Kidney (tissue), 14 donors: Measurements from ENCODE around the gene LIPC. TPM values are rescaled to one million over a fixed set of nuclear protein-coding genes. Genes with fewer than 3 reads are reported as not detected.
"Not testable (repeated sequence)": the region's sequence is repeated elsewhere in the genome, so short reads cannot be mapped to it uniquely, and the experiment has no call there.

ENCODE experiments used
- DNase-seq, 5 donors: peaks; one replicate each; pipeline ENCODE4 v3.0.0-alpha.2; 2013 to 2020
- FAIRE-seq: peaks from 2 replicates; lab custom pipeline; 2012; peaks lifted over from hg19 to GRCh38; lab: Jason Lieb, UNC
- H3K27ac ChIP-seq, 2 donors: one replicate each; pipeline ENCODE4 v1.7.0; 2013; ENCODE audit warnings: low read depth in 2 of 2, low read length in 2 of 2, inconsistent platforms in 1 of 2
- H3K27me3 ChIP-seq: one replicate; pipeline ENCODE4 v1.7.1; 2013; ENCODE audit warnings: low read length, inconsistent platforms; ENCODE audit not compliant: control insufficient read depth, insufficient read depth
- H3K36me3 ChIP-seq, 3 donors: one replicate each; pipeline versions ENCODE4 v1.7.0 to v1.7.1; 2013; ENCODE audit warnings: low read length in 3 of 3, control low read depth in 1 of 3, inconsistent platforms in 1 of 3; ENCODE audit not compliant: insufficient read depth in 3 of 3, control insufficient read depth in 2 of 3
- H3K4me1 ChIP-seq, 3 donors: one replicate each; pipeline versions ENCODE4 v1.7.0 to v1.7.1; 2013; ENCODE audit warnings: low read length in 3 of 3, inconsistent platforms in 1 of 3, low read depth in 1 of 3; ENCODE audit not compliant: control insufficient read depth in 2 of 3, insufficient read depth in 2 of 3
- H3K4me3 ChIP-seq, 3 donors: one replicate each; pipeline versions ENCODE4 v1.7.0 to v1.8.1; 2013; ENCODE audit warnings: low read length in 3 of 3, control low read depth in 1 of 3, inconsistent platforms in 1 of 3
- H3K9ac ChIP-seq, 3 donors: one replicate each; pipeline versions ENCODE4 v1.7.0 to v1.7.1; 2013; ENCODE audit warnings: low read length in 3 of 3, control low read depth in 1 of 3, inconsistent platforms in 1 of 3
- H3K9me3 ChIP-seq, 3 donors: one replicate each; pipeline versions ENCODE4 v1.7.0 to v1.7.1; 2013; ENCODE audit warnings: low read length in 3 of 3, control low read depth in 1 of 3, inconsistent platforms in 1 of 3; ENCODE audit not compliant: control insufficient read depth in 2 of 3, insufficient read depth in 1 of 3
- intact Hi-C: fragments of 100-400 bp; cut with DNase I; formaldehyde crosslinking; loops from one replicate; pipeline ENCODE4 v1.11.1; 2022
- polyA plus RNA-seq: library from polyadenylated mRNA; stranded (reverse); fragments of 350-450 nt; fragmentation: Illumina TruSeq; extraction: RNeasy Lipid Tissue Mini Kit (QIAGEN cat#74804); gene quantifications from one replicate; pipeline ENCODE4 v1.2.3, GENCODE V29; 2014; ENCODE audit warnings: low read depth, low replicate concordance; ENCODE audit not compliant: insufficient read depth
- total RNA-seq: library from RNA; stranded (reverse); fragmentation: NEBNext Ultra II Directional; extraction: Animal tissue kit (Norgen Biotek cat#: 25700); gene quantifications from one replicate; pipeline ENCODE4 v1.2.1, GENCODE V29; 2021
- TF ChIP-seq, protein P1 (sequence below): IDR thresholded peaks from 3 replicates; pipeline ENCODE4 v1.5.1; 2012; ENCODE audit warnings: mild to moderate bottlenecking, moderate library complexity, borderline replicate concordance; ENCODE audit not compliant: insufficient read depth; ENCODE audit errors: extremely low read depth
- donor health status: control.
- donor health status: control.
- donor health status: control.
- donor health status: control.
- donor health status: control.
- donor health status: DM: yes; HTN: yes; CAD: no.
- donor health status: Normal renal cell carcinoma (clear cell type).

The LIPC gene
- total and polyA plus RNA-seq, 2 donors from 2014 or later: 9.9 to 21.6 TPM

DNA sequence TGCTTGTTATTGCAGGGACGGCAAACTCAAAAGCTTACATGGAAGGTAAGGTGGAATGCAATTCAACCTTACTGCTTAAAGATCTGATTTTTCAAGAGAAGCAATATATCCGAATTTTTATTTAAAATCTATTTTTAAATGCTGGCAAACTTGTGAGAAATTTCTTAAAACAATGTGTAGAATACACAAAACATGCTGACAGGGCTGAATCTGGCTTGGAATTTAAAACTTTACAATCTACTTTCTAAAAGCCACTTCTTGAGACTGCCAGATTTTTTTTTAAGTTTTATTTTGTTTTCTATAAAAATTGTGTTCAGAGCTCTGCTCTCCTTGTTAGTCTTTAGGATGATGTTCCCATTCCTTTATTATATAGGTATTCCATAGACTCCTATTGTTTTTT is 171.0 kb downstream of the LIPC start:
- Histone ChIP-seq H3K4me1 (no peaks in the 10 kb centered on the region), H3K27me3 (no peaks in the 10 kb centered on the region), H3K4me3 (no peak overlapping the region), H3K27ac (no peak overlapping the region), H3K9ac (no peak overlapping the region), H3K36me3 (peaks cover 0 to 5% (median 3%) of the 10 kb centered on the region in 3 donors), H3K9me3 (no peaks in the 10 kb centered on the region)
- intact Hi-C loops: no loop called here
- DNase-seq (no peak), FAIRE-seq (no peak)
- TF ChIP-seq, protein P1, sequence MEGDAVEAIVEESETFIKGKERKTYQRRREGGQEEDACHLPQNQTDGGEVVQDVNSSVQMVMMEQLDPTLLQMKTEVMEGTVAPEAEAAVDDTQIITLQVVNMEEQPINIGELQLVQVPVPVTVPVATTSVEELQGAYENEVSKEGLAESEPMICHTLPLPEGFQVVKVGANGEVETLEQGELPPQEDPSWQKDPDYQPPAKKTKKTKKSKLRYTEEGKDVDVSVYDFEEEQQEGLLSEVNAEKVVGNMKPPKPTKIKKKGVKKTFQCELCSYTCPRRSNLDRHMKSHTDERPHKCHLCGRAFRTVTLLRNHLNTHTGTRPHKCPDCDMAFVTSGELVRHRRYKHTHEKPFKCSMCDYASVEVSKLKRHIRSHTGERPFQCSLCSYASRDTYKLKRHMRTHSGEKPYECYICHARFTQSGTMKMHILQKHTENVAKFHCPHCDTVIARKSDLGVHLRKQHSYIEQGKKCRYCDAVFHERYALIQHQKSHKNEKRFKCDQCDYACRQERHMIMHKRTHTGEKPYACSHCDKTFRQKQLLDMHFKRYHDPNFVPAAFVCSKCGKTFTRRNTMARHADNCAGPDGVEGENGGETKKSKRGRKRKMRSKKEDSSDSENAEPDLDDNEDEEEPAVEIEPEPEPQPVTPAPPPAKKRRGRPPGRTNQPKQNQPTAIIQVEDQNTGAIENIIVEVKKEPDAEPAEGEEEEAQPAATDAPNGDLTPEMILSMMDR: no peak

DNA sequence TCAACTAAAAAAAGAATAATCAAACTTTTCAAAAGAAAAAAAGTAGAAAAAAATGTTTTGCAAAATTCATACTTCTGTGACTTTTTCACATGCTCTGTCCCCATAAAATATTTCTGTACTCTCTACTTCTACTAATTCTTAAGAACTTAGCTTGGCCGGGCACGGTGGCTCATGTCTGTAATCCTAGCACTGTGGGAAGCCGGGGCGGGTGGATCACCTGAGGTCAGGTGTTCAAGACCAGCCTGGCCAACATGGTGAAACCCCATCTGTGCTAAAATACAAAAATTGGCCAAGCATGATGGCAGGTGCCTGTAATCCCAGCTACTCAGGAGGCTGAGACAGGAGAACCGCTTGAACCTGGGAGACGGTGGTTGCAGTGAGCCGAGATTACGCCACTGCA is 172.1 kb downstream of the LIPC start:
- H3K9ac ChIP-seq, H3K27me3 ChIP-seq, H3K4me1 ChIP-seq, H3K4me3 ChIP-seq, DNase-seq, FAIRE-seq, H3K9me3 ChIP-seq, H3K36me3 ChIP-seq, H3K27ac ChIP-seq, intact Hi-C loops: not testable (repeated sequence)

DNA sequence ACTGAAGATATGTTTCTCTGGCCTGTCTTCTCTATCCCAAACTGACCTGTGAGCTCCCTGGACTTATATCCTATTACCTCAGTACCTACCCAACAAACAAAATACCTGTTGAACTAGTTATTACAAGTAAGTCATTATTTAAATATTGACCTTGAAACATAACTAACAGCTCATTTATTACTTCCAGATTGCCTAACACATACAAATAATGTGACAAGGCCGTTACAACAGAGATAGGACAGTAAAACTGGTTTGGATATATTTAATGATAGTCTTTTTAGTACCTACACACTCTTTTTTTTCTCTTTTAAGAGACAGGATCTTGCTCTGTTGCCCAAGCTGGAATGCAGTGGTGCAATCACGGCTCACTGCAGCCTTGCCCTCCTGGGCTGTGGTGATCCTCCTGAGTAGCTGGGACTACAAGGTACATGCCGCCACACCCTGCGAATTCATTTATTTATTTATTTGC is 172.7 kb downstream of the LIPC start:
- peak overlapping the region in 1 of 2 donors; percentile 5 for H3K27ac ChIP-seq
- TF ChIP-seq, protein P1: no peak
- H3K9me3 ChIP-seq: no peaks in the 10 kb centered on the region
- no peak overlapping the region for H3K4me3 ChIP-seq
- intact Hi-C loops: no loop called here
- peaks cover 0 to 7% (median 0%) of the 10 kb centered on the region in 3 donors for H3K36me3 ChIP-seq
- H3K9ac ChIP-seq: no peak overlapping the region
- H3K4me1 ChIP-seq: no peaks in the 10 kb centered on the region
- no peaks in the 10 kb centered on the region for H3K27me3 ChIP-seq
- no peak for DNase-seq
- FAIRE-seq: no peak

DNA sequence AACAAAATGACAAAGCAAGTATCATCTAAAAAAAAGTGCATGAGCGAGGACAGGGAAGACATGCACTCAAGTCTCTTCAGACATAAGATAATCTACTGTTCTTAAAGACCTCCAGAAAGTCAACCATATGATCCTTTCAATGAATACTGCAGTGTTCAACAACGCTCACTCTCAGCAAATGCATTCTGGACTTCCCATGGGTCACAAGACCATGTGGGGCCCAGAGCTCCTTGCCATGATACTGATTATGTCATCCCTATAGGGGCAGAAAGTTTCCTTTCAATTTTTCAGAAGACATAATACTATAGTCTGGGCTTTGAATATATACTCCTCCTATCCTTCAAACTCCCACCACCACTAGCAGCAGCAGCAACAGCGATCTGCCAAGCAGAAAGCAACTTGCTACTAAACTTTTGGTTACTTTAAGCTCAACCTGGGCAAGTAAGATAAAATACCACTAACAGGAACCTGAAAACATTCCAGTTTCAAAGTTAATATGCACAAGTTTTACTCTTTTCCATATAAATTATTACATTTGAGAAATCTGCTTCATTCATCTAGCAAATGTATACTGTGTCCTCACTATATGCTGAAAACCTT is 174.2 kb downstream of the LIPC start:
- no peak overlapping the region for H3K27ac ChIP-seq
- no peak for FAIRE-seq
- intact Hi-C loops: no loop called here
- TF ChIP-seq, protein P1: no peak
- H3K27me3 ChIP-seq: no peaks in the 10 kb centered on the region
- peaks cover 0 to 7% (median 0%) of the 10 kb centered on the region in 3 donors for H3K36me3 ChIP-seq
- no peak overlapping the region for H3K4me3 ChIP-seq
- DNase-seq: no peak
- H3K9ac ChIP-seq: no peak overlapping the region
- H3K4me1 ChIP-seq: no peaks in the 10 kb centered on the region
- H3K9me3 ChIP-seq: no peaks in the 10 kb centered on the region
